Left forelimb (tissue), 1 donor: ENCODE results near the gene DKK3.

ENCODE experiments used
- DNase-seq: peaks from one replicate; pipeline ENCODE4 v3.0.0-alpha.2; 2018; ENCODE audit warnings: low spot score

Gene DKK3

DNA sequence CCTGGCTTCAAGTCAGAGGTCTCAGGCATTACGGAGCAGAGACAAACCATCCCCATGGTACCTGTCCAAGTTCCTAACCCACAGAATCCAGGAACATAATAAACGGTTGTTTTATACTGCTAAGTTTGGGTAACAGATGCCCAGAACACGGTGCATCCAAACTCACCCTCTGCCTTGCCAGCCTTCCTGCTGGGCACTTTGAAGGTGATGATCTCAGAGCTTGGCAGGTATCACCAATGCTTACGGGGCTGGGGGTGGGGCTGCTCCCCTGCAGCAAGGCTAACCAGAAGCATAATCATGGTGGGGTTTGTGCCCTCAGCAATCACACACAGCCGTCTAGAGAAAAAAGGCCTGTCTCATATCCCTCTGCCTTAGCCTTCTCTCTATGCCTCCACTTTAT is 27.1 kb downstream of the DKK3 start:
- peak; percentile 36 for DNase-seq

DNA sequence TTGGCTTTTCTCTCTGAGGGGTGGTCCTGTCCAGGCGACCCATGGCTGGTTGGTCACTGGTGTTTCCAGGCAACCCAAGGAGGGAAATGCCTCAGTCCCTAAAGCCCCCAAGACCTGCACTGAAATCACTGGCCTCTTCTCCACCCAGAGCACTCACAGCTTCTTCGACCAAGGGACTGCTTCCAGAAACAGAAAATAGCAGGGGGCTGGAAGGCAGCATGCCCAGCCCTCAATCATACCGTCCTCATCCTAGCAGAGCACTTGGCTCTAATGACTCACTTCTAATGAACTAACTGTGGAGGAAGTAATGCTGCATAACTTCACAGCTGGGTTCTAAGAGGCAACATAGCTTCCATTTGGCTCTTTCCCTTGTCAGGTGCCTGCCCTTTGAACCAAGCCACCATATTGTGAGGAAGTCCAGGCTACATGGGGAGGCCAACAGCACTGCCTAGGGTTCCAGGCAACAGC is 27.6 kb downstream of the DKK3 start:
- DNase-seq, result peak; percentile 37

GRCh38 chr11:11980200-11980599 is 28.2 kb downstream of the DKK3 start:
- no peak for DNase-seq

DNA sequence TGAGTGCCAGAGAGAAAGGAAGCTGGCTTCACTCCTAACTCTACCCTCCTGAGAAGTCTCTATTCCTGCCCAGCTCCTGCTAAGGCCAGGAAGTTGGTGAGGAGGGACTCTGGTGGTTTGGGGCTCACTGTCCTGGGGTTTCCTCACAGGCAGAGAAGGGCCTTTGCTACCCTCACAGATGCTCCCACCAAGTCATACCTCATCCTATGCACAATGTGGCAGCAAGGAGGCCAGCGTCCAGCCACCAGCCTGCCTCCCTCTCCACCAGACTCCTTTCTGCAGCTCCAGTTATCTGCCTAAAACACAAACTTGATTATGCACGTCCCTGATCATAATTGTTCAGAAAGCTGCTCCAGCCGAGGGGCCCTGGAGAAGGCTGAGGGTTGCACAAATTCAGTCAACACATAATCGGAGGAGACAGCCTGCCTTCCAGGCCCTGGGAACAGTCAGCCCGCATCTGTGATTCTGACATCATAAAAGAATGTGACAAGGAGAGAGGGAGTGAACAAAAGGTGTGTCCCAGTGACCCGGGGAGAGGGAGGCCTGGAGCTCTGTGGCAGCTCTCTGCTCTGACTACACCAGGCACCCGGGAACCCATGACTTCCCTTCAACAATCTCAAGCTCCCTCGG is 28.8 kb downstream of the DKK3 start:
- peak; percentile 68 for DNase-seq

- DNase-seq, result peak; percentile 85
Observed at GRCh38 chr11:11978792-11979487, 29.5 kb downstream of the DKK3 start.

DNA sequence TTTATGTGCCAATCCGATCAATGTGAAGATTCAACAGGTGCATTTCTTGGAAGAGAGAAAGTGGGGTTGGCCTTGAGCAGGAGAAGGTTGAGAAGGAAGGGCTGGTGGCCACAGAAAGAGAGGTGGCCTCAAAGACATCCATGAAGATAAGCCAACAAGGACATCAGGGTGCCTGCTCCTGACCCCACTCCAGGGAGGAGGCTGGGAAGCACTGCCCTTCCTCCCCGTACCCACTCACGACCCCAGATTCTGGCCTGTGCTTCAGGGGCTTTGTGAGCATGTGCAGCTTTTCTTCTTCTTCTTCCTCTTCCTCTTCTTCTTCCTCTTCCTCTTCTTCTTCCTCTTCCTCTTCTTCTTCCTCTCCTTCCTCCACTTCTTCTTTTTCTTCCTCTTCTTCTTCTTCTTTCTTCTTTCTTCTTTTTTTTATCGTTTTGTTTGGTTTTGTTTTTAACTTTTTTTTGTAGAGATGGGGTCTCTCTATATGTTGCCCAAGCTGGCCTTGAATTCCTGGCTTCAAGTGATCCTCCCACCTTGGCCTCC is 30.3 kb downstream of the DKK3 start:
- peak; percentile 15 for DNase-seq

DNA sequence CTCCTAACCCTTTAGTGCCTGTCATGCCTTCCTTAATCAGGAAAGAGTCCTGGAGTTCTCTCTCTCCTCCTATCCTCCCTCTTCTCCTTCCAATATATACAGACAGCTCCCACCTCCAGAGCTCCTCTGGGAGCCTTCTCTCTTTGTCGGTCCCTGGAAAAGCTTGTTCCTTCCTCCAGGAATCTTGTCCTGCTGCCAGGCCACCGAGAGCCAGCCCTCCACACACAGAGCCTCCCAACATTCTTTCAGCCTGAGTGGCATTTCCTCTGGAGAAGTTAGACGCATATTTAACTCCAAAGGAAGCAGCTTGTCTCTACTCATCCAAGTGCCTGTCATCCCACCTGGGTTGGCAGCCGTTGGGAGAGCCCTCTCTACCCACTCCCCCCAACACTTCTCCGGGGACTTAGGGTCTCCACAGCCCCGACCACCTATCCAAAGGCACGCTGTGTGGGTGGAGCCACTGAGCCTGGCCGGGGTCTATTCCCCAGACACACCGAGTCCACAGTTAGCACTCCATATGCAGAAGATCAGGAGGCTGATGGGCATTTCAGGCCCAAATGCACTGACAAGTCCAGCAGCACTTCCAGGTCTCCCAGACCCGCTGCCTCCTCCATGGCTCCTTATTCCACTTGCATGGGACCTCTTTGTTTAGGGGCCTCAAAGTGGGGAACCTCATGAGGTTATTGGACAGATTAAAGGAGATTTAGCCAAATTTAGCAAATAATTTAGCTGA is 31.1 kb downstream of the DKK3 start:
- DNase-seq, result peak; percentile 81

DNA sequence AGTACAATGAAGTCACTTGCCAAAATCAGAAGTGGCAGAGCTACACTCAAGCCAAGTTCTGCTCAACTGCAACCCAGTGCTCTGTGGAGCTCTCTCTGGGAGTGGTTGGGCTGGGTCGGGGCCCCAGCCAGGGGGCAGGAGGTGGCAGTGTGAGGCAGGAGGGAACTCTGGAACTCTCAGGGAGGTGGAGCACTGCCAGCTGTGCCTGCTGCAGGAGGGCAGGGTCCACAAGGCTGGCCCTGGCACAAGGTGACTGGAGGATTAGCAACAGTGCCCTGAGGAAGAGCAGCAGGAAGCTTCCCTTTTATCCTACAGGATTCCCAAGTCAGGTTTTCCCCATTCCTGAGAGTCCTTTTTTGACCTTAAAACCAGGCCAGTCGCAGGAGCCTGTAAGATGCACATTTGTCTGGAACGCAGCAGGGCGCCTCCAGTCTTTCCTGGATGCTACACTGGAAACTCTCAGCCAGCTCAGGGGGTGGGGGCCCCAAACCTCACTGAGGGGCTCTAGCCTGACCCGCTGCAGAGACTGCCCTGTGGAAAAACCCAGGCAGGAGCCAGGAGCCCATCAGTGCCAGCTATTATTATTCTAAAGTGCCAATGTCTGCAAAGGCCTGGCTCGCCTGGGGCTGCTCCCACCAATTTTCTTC is 31.8 kb downstream of the DKK3 start:
- DNase-seq, result peak; percentile 71

- peak; percentile 44 for DNase-seq
Observed at GRCh38 chr11:11975201-11976092, 33.0 kb downstream of the DKK3 start.

DNA sequence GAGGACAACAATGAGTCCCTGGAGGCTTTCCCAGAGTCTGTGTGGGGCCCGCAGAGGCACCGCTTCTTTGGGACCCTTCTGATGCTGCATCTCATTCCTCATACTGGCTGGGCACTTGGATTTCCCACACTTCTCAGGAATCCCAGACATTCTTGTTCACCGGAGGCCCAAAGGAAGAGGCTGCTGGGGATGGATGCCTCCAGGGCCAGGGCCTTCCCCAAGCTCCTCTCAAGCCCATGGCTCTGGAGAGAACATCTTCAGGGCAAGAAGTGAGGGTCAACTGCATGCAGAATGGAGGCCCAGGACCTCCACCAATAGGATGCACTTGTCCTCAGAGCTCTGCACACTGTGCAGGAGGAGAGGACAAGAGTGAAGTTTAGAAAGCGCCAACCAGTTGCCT is 34.6 kb downstream of the DKK3 start:
- DNase-seq, result no peak

GRCh38 chr11:11973361-11973800 is 35.0 kb downstream of the DKK3 start:
- DNase-seq, result peak; percentile 87

- peak; percentile 62 for DNase-seq
Observed at GRCh38 chr11:11972730-11973341, 35.6 kb downstream of the DKK3 start.

- peak; percentile 63 for DNase-seq
Observed at GRCh38 chr11:11971906-11972547, 36.4 kb downstream of the DKK3 start.

DNA sequence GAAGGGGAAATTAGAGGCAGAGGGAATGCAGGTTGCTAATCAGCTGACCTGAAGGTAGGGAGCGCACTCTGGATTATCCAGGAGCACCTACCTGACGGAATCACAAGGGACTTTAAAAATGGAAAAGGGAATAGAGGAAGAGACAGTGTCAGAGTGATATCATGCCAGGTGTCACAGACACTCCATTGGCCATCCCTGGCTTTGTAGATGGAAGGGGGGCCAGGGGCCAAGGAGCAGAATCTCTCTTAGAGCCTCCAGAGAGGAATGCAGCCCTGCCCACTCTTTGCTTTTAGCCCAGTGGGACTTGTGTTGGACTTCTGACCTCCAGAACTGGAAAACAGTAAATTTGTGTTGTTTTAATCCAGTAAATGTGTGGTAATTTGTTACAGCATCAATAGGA is 37.9 kb downstream of the DKK3 start:
- DNase-seq, result no peak

DNA sequence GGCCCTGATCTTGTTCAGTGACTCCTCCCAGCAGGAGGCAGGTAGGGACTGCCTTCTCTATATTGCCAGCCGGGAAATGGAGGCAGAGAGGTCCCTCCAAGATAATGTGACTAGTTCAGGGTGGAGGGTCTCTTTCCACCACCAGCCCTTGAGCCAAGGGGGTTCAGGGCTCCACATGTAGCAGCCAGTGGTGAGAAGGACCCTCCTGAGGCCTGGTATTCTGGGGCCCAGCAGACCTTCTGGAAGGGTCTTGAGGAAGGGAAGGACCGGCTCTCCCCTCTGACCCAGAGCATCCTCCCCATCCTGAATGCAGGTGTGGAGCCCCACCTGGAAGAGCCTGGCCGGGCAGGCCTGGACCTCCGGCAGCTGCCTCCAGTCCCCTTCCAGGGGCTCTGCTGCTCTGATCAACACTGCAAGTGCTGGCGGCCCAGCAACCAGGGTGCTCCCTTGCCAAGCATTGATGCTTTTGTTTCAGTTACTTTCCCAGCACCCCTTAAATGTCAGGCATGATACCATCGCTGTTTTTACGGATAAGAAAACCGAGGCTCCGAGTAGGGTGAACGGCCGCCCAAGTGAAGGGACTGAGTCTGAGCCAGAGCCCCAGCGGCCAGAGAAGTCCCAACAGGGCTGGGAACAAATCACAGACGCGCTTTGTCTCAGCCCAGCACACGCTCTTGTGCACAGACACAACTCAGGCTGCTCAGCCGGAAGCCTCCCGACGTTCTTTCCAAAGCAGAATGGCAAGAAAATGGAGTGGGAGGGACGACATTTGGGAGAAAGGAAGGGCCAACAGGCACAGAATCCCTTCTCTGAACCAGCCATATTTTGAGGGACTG is 38.8 kb downstream of the DKK3 start:
- no peak for DNase-seq

- DNase-seq, result peak; percentile 80
Observed at GRCh38 chr11:11968511-11969280, 39.7 kb downstream of the DKK3 start.

DNA sequence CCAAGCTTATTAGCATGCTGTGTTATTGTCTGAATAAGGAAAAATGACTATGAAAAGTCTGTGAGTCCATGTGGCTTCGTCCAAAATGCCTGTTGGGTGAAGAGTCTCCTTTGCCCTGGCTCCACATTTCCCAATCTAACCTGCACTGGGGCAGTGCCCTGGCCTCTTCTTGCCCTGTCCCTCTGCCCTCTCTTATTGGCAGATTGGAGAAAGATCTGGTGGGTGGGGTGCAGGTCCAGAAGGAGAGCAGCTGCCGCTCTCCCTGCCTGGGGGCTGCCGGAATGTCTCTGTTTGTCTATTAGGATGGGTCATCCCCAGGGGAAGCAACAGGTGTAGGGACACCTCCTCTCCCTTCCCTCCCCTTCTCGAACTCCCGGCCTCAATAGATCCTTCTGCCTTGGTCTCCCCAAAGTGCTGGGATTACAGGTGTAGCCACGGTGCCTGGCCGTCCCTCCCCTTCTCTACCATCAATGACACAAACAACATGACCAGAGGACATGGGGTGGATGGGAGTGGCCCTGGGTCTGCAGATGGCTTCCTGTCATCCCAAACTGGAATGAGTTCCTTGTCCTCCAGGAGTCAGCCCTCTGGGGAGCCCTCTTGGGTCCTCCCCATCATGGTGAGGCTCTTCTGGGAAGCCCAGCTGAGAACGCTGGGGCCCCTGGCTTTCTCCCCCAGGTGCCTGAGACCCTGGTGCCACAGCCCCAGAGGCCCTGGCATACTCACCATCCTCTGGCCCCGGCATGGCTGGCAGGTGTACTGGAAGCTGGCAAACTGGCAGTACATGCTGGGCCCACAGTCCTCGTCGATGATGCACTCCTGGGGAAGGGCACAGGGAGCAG is 40.5 kb downstream of the DKK3 start:
- DNase-seq, result no peak
